ENCODE results near the gene ADGRA1.
"Not testable (repeated sequence)": the region's sequence is repeated elsewhere in the genome, so short reads cannot be mapped to it uniquely, and the experiment has no call there.

Gene ADGRA1

GRCh38 chr10:133096616-133097269, 9.0 kb downstream of the ADGRA1 start:
- DNase-seq (ENCODE audit: low read depth in 2 of 2), result no peak

- no peak for DNase-seq (ENCODE audit: low read depth in 2 of 2)
Measured at GRCh38 chr10:133097418-133097817, 9.7 kb downstream of the ADGRA1 start.

GRCh38 chr10:133097961-133098360, 10.2 kb downstream of the ADGRA1 start:
- DNase-seq (ENCODE audit: low read depth in 2 of 2), result no peak

- DNase-seq (ENCODE audit: low read depth in 2 of 2), result no peak
Measured at GRCh38 chr10:133098426-133099124, 10.9 kb downstream of the ADGRA1 start.

- DNase-seq (ENCODE audit: low read depth in 2 of 2), result no peak
Measured at GRCh38 chr10:133099571-133099970, 11.8 kb downstream of the ADGRA1 start.

- DNase-seq (ENCODE audit: low read depth in 2 of 2), result no peak
Measured at GRCh38 chr10:133100186-133100585, 12.5 kb downstream of the ADGRA1 start.

GRCh38 chr10:133100706-133101415, 13.1 kb downstream of the ADGRA1 start:
- no peak for DNase-seq (ENCODE audit: low read depth in 2 of 2)

GRCh38 chr10:133101416-133101810, 13.7 kb downstream of the ADGRA1 start:
- no peak for DNase-seq (ENCODE audit: low read depth in 2 of 2)

GRCh38 chr10:133102415-133103095, 14.8 kb downstream of the ADGRA1 start:
- DNase-seq (ENCODE audit: low read depth in 2 of 2), result no peak

GRCh38 chr10:133103311-133103910, 15.7 kb downstream of the ADGRA1 start:
- no peak for DNase-seq (ENCODE audit: low read depth in 2 of 2)

GRCh38 chr10:133104068-133104962, 16.6 kb downstream of the ADGRA1 start:
- no peak for DNase-seq (ENCODE audit: low read depth in 2 of 2)

- no peak for DNase-seq (ENCODE audit: low read depth in 2 of 2)
Measured at GRCh38 chr10:133104963-133105640, 17.4 kb downstream of the ADGRA1 start.

GRCh38 chr10:133105686-133106390, 18.1 kb downstream of the ADGRA1 start:
- no peak for DNase-seq (ENCODE audit: low read depth in 2 of 2)

- DNase-seq (ENCODE audit: low read depth in 2 of 2), result no peak
Measured at GRCh38 chr10:133106516-133106915, 18.8 kb downstream of the ADGRA1 start.

- DNase-seq (ENCODE audit: low read depth in 2 of 2), result no peak
Measured at GRCh38 chr10:133107442-133107841, 19.7 kb downstream of the ADGRA1 start.

GRCh38 chr10:133109711-133110110, 22.0 kb downstream of the ADGRA1 start:
- DNase-seq (ENCODE audit: low read depth in 2 of 2), result no peak

GRCh38 chr10:133110133-133110532, 22.4 kb downstream of the ADGRA1 start:
- DNase-seq (ENCODE audit: low read depth in 2 of 2), result no peak

- no peak for DNase-seq (ENCODE audit: low read depth in 2 of 2)
Measured at GRCh38 chr10:133110609-133111275, 23.0 kb downstream of the ADGRA1 start.

- DNase-seq (ENCODE audit: low read depth in 2 of 2), result not testable (repeated sequence)
Measured at GRCh38 chr10:133111640-133112039, 23.9 kb downstream of the ADGRA1 start.

Data from stimulated activated CD4-positive, alpha-beta T cell treated with anti-CD3 and anti-CD28 coated beads, Interleukin-4, amount 100 ng/mL, for 48 hours (primary cell).